Subcutaneous abdominal adipose tissue (tissue), 5 donors: ENCODE results near the gene ZBTB39.
"Not testable (repeated sequence)": the region's sequence is repeated elsewhere in the genome, so short reads cannot be mapped to it uniquely, and the experiment has no call there.

ENCODE experiments used
- H3K27ac ChIP-seq: one replicate; pipeline ENCODE4 v1.7.0; 2013; ENCODE audit warnings: low read depth, mild to moderate bottlenecking, inconsistent platforms, low read length, moderate library complexity
- H3K27me3 ChIP-seq, 5 donors: one replicate each; pipeline ENCODE4 v1.7.0; 2013; ENCODE audit warnings: low read length in 5 of 5, inconsistent platforms in 1 of 5; ENCODE audit not compliant: control insufficient read depth in 5 of 5, insufficient read depth in 4 of 5
- H3K36me3 ChIP-seq, 5 donors: one replicate each; pipeline ENCODE4 v1.7.0; 2013; ENCODE audit warnings: low read length in 5 of 5; ENCODE audit not compliant: control insufficient read depth in 5 of 5, insufficient read depth in 5 of 5
- H3K4me1 ChIP-seq, 5 donors: one replicate each; pipeline ENCODE4 v1.7.0; 2013; ENCODE audit warnings: low read length in 5 of 5, mild to moderate bottlenecking in 3 of 5, moderate library complexity in 1 of 5; ENCODE audit not compliant: control insufficient read depth in 5 of 5, insufficient read depth in 5 of 5
- H3K4me3 ChIP-seq, 5 donors: one replicate each; pipeline ENCODE4 v1.7.0; 2013; ENCODE audit warnings: low read length in 5 of 5, low read depth in 1 of 5
- H3K9ac ChIP-seq, 5 donors: one replicate each; pipeline ENCODE4 v1.7.0; 2013; ENCODE audit warnings: low read length in 5 of 5, mild to moderate bottlenecking in 4 of 5, moderate library complexity in 3 of 5
- H3K9me3 ChIP-seq, 5 donors: one replicate each; pipeline ENCODE4 v1.7.0; 2013; ENCODE audit warnings: low read length in 5 of 5; ENCODE audit not compliant: control insufficient read depth in 5 of 5
- donor health status: healthy.
- donor health status: healthy.
- donor health status: healthy.
- donor health status: healthy.
- donor health status: healthy.

ZBTB39 gene

DNA sequence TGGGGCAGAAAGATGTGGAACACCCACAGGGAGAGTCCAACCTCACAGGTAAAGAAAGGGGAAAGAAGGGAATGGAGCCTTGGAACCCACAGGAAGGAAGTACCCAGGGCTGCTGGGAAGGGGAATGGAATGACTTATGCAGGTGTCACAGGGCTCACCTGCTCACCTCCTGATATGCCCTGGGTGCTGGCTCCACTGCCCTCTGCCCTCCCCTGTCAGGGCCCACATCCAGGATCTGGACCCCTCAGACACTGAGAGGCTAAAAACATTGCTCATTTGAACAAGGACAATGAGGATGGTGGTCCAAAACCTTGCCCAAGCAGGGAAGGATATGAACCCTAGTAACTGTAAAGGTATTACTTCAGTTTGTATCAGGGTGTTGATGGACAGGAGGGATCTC is 19.3 kb downstream of the ZBTB39 start:
- Histone ChIP-seq H3K4me1 (peaks cover 10 to 39% (median 33%) of the 10 kb centered on the region in 5 donors), H3K4me3 (peak overlapping the region in 2 of 5 donors; percentile 42 to 51), H3K27me3 (no peaks in the 10 kb centered on the region), H3K9me3 (no peaks in the 10 kb centered on the region), H3K36me3 (no peaks in the 10 kb centered on the region), H3K9ac (no peak overlapping the region), H3K27ac (no peak overlapping the region)

DNA sequence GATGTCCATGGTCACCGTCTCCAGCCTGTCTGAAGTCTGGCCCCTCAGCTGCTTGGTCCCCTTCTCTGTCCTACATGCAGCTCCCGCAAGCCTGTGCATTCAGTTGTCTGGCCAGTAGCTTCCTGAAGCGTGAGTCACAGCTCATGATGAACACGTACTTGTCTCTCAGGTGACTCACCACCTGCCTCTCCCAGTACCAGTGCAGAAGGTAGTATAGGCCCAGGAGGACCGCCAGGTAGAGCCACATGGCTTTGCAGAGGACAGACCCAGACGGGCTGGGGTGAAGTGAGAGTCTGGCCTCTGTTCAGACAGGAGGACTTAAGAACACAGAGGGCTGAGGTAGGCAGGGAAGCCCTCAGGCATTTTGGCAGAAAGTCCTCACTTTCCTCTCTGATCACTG is 20.6 kb downstream of the ZBTB39 start:
- not testable (repeated sequence) for H3K27ac ChIP-seq, H3K4me3 ChIP-seq, H3K9me3 ChIP-seq, H3K27me3 ChIP-seq, H3K9ac ChIP-seq, H3K36me3 ChIP-seq
- peaks cover 2 to 26% (median 20%) of the 10 kb centered on the region in 5 donors for H3K4me1 ChIP-seq

DNA sequence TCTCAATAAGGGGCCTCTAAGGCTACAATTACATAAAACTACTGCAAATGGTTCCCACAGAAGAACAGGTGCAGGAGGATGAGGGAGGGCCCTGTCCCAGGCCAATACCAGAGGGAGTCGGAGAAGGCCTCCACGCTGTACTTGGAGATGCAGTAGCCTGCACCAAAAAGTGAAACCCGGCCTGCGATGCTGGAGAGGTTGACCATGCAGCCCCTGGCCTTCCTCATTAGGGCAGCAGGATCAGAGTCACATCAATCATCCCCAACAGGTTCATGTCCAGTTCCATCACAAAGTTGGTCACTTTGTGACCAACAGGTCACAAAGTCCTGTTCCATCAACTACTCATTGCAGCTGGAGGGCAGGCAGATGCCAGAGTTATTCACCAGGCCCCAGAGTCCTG is 23.0 kb downstream of the ZBTB39 start:
- no peak overlapping the region for H3K27ac ChIP-seq
- no peak overlapping the region for H3K4me3 ChIP-seq
- peaks cover 0 to 2% (median 0%) of the 10 kb centered on the region in 5 donors for H3K36me3 ChIP-seq
- no peak overlapping the region for H3K9ac ChIP-seq
- H3K27me3 ChIP-seq, result no peaks in the 10 kb centered on the region
- no peaks in the 10 kb centered on the region for H3K9me3 ChIP-seq
- peaks cover 2 to 13% (median 12%) of the 10 kb centered on the region in 5 donors for H3K4me1 ChIP-seq

DNA sequence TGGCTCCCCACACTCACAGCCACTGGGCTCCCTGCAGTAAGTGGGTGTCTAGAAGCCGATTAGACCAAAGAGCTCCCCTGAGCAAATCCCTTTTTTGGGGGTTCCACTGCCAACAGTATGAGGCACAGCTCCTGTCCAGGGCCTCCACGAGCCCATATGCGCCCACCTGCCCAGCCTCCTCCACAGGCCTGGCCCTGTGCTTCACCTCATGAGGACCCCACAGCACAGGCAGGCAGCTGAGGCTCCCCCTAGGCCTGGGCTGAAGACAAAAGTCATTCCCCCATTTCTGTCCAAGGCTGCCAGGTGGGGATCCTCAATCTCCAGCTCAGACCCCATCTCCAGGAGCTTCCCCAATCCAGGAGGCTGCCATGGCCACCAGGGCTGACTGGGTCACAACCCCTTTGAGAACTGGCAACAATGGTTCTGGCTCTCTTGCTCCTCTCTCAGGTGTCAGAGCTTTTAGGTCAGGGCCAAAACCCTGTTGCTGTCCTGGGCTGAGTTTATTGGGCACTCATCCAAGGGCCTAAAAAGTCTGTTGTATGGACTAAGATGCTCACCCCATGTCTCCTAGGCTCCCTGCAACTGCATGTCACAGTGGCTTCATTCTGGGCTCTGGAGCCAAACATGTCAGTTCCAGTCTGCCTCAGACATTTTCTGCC is 23.6 kb downstream of the ZBTB39 start:
- not testable (repeated sequence) for H3K27me3 ChIP-seq, H3K9me3 ChIP-seq, H3K27ac ChIP-seq, H3K36me3 ChIP-seq, H3K9ac ChIP-seq, H3K4me3 ChIP-seq, H3K4me1 ChIP-seq

DNA sequence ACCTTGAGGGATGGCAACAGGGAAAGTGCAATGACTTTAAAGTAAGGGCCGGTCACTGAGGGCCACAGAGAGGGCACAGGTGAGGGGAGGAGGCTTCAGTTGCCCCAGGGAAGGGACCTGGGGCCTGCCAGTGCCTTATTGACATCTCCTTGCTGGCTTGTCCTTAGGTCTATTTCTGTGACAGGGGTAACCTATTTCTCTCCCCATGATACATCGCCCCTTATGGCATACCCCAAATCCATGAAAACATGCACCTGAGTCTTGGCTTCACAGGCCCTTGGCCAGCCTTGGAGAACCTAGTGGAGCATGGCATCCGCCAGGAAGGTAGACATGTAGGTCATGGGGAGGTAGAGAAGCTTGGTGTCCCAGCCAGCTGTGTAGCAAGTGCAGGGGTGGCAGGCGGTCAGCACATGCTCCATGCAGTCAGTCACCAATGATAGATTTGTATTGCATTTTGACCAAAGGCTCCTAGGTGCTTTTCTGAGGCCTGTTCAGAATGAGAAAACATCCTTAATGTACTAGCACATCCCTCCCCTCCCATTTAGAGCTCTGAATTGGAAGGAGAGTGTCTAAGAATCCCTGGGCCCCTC is 25.3 kb downstream of the ZBTB39 start:
- H3K4me3 ChIP-seq, result no peak overlapping the region
- no peaks in the 10 kb centered on the region for H3K9me3 ChIP-seq
- H3K27me3 ChIP-seq, result no peaks in the 10 kb centered on the region
- no peak overlapping the region for H3K9ac ChIP-seq
- no peak overlapping the region for H3K27ac ChIP-seq
- peaks cover 0 to 2% (median 0%) of the 10 kb centered on the region in 5 donors for H3K36me3 ChIP-seq
- H3K4me1 ChIP-seq, result no peaks in the 10 kb centered on the region

DNA sequence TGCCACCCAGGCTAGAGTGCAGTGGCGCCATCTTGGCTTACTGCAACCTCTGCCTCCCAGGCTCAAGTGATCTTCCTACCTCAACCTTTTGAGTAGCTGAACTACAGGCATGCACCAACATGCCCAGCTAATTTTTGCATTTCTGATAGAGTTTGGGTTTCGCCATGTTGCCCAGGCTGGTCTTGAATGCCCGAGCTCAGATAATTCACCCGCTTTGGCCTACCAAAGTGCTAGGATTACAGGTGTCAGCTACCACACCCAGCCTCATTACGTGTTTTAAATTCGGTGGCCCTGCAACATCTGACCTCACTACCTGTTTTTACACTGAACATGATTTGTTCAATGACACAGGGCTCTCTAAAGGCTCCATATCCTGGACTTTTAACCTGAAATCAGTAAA is 26.1 kb downstream of the ZBTB39 start:
- Histone ChIP-seq H3K4me3 (no peak overlapping the region), H3K9me3 (no peaks in the 10 kb centered on the region), H3K27ac (no peak overlapping the region), H3K9ac (no peak overlapping the region), H3K4me1 (no peaks in the 10 kb centered on the region), H3K36me3 (peaks cover 0 to 2% (median 0%) of the 10 kb centered on the region in 5 donors), H3K27me3 (no peaks in the 10 kb centered on the region)

DNA sequence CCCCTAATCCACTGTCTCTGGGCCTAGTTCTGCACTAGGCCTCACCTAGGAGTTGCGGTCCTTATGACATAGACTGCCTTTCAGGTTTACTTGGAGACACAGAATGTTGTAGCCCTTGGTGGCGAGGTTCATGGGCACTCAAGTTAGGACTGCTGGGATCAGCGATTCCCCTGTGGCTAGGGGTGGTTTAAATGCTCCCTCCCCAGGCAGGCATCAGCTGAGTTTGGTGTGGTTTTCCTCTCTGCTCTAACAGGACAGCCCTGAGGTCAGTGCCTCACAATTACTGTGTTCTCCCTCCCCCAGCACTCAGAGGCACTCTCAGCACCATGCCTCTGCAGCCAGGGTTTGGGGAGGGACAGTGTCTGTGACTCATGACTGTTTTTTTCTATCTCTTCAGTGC is 26.7 kb downstream of the ZBTB39 start:
- no peak overlapping the region for H3K27ac ChIP-seq
- no peaks in the 10 kb centered on the region for H3K4me1 ChIP-seq
- peaks cover 0 to 2% (median 0%) of the 10 kb centered on the region in 5 donors for H3K36me3 ChIP-seq
- H3K9me3 ChIP-seq, result no peaks in the 10 kb centered on the region
- no peaks in the 10 kb centered on the region for H3K27me3 ChIP-seq
- no peak overlapping the region for H3K4me3 ChIP-seq
- no peak overlapping the region for H3K9ac ChIP-seq

DNA sequence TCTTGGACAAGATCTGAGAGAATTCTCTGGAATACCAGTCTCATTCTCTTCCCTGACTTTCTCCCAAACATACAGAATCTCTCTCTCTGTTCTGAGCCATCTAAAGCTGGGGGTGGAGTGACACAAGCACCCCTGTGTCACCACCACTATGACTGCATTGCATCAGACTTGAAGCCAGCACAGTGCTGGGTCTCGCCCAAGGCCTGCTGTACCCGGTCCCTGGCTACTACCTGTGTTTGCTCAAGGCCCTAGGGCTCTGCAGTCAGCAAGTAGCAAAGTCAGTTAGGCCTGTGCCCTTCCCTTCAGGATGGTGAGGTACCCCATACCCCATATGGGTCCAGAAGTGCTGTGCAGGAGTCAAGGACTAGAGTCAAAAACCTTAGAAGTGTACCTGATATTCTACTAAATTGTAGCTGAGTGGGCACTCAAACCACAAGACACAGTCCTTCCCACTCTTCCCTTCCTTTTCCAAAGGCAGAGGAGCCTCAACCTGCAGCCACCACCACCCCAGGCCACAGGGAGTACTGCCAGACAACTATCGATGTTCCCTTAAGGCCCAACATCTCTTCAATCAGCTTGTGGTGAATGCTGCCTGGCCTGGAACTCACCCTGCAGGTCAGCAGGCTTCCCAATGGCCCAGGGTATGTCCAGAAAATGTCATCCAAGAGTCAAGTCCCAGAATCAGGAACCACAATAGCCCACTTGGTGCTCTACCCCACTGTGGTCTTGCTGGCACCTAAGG is 27.8 kb downstream of the ZBTB39 start:
- Histone ChIP-seq H3K9me3 (no peaks in the 10 kb centered on the region), H3K4me1 (no peaks in the 10 kb centered on the region), H3K27me3 (no peaks in the 10 kb centered on the region), H3K27ac (no peak overlapping the region), H3K9ac (no peak overlapping the region), H3K4me3 (no peak overlapping the region), H3K36me3 (peaks cover 0 to 2% (median 0%) of the 10 kb centered on the region in 5 donors)

DNA sequence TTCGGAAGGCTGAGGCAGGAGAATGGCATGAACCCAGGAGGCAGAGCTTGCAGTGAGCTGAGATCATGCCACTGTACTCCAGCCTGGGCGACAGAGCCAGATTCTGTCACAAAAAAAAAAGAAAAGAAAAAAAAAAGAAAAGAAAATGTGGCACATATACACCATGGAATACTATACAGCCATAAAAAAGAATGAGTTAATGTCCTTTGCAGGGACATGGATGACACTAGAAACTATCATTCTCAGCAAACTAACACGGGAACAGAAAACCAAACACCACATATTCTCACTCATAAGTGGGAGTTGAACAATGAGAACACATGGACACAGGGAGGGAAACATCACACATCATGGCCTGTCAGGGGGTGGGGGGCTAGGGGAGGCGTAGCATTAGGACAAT is 29.0 kb downstream of the ZBTB39 start:
- H3K27me3 ChIP-seq, H3K4me1 ChIP-seq, H3K9ac ChIP-seq, H3K27ac ChIP-seq, H3K4me3 ChIP-seq, H3K9me3 ChIP-seq, H3K36me3 ChIP-seq: not testable (repeated sequence)

DNA sequence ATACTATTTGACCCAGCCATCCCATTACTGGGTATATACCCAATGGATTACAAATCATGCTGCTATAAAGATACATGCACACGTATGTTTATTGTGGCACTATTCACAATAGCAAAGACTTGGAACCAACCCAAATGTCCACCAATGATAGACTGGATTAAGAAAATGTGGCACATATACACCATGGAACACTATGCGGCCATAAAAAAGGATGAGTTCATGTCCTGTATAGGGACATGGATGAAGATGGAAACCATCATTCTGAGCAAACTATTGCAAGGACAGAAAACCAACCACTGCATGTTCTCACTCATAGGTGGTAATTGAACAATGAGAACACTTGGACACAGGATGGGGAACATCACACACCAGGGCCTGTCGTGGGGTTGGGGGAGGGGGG is 32.1 kb downstream of the ZBTB39 start:
- not testable (repeated sequence) for H3K4me3 ChIP-seq, H3K9me3 ChIP-seq, H3K27ac ChIP-seq, H3K9ac ChIP-seq, H3K36me3 ChIP-seq, H3K4me1 ChIP-seq, H3K27me3 ChIP-seq
